Suppressor macrophage treated with lipopolysaccharide for 1 hour (primary cell): ENCODE data around the gene ANKRD29.
"Not testable (repeated sequence)": the region's sequence is repeated elsewhere in the genome, so short reads cannot be mapped to it uniquely, and the experiment has no call there.

Experiments
- DNase-seq, 3 donors: peaks; one replicate each; pipeline ENCODE4 v3.0.0-alpha.2; 2020 to 2022

Gene ANKRD29

GRCh38 chr18:23578891-23579653, 83.6 kb downstream of the ANKRD29 start:
- DNase-seq, result peak; percentile 63 to 94 (median 90)

GRCh38 chr18:23578067-23578701, 84.5 kb downstream of the ANKRD29 start:
- no peak for DNase-seq

- DNase-seq, result not testable (repeated sequence)
These were observed 85.2 kb downstream of the ANKRD29 start for GRCh38 chr18:23577521-23577920.

GRCh38 chr18:23575309-23575651, 87.4 kb downstream of the ANKRD29 start:
- no peak for DNase-seq

GRCh38 chr18:23574611-23575308, 88.0 kb downstream of the ANKRD29 start:
- DNase-seq, result no peak

DNA sequence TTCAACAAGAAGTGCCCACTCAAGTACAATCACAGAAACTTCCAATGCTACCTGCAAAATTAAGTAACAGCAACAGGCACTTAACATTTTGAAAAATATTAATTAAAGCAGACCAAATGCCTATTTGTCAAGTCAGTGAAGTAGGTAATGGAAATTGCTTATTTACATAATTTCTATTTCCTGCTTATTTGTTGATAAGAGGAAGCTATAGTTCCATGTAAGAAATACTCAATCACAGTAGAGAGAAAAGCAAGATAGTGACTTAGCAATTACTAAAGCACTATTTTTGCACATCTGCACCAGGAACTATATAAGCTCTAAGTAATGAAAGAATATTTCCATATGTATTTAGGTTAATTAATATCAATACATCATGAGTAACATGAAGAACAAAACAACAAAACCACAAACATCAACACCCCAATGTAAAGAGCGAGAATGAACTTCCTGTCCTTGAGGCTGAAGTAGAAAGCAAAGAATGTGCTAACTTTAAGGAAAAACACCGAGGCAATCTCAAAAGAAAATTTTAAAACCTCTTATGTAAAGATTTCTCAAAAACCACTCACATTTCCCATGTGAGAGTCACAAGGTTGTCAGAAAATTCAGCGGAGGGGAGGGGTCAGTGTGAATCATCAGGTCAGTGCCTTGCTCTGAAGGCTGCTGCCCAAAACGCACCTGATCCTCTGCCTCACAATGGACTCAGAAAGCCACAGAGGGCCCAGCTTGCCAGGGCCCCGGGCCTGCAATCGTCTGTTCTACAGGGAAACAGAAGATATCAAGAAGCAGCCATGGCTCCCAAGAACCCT, 88.9 kb downstream of the ANKRD29 start:
- peak; percentile 83 to 87 (median 86) for DNase-seq

GRCh38 chr18:23573020-23573419, 89.7 kb downstream of the ANKRD29 start:
- no peak for DNase-seq

DNA sequence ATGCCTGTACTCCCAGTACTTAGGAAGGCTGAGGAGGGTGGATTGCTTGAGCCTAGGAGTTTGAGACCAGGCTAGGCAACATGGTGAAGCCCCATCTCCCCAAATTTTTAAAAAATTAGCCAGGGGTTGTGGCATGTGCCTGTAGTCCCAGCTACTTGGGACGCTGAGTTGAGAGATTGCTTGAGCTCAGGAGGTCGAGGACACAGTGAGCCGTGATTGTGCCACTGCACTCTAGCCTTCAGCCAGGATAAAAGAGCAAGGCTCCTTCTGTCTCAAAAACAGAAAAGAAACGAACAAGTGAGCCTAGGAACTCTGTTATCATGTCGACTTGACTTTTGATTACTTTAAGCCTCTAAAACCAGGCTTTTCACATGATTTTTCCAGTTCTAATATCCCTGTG, 90.1 kb downstream of the ANKRD29 start:
- no peak for DNase-seq

- DNase-seq, result no peak
These were observed 90.7 kb downstream of the ANKRD29 start for GRCh38 chr18:23572012-23572411.

GRCh38 chr18:23570912-23571504, 91.7 kb downstream of the ANKRD29 start:
- no peak for DNase-seq

DNA sequence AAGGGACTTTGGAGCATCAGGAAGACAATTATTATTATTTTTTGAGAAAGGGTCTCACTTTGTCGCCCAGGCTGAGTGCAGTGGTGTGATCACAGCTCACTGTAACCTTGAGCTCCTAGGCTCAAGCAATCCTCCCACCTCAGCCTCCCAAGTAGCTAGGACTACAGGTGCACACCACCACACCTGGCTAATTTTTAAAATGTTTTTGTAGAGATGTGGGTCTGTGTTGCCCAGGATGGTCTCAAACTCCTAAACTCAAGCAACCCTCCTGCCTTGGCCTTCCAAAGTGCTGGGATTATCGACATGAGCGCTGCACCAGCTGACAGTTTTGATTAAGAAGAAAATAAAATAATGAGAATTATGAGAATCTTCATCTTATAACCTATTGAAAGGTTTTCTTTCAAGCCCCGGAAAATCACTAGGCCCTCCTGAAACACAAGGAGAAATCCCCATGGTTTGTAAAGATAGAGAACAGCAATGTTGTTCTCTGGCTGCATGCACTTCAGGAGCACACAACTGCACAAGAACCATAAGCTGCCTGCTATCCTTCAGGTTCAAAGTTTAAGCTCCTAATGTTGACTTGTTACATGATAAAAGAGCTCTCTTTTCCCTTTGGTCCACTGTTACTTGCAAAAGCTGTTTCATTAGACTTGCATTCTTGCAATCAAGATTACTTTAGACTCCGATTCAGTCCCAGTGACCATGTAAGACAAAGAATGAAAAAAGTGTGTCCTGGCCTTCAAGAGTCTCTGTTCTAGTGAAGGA, 93.2 kb downstream of the ANKRD29 start:
- DNase-seq, result no peak

- no peak for DNase-seq
These were observed 94.2 kb downstream of the ANKRD29 start for GRCh38 chr18:23568281-23569138.

- no peak for DNase-seq
These were observed 95.0 kb downstream of the ANKRD29 start for GRCh38 chr18:23567671-23568070.

DNA sequence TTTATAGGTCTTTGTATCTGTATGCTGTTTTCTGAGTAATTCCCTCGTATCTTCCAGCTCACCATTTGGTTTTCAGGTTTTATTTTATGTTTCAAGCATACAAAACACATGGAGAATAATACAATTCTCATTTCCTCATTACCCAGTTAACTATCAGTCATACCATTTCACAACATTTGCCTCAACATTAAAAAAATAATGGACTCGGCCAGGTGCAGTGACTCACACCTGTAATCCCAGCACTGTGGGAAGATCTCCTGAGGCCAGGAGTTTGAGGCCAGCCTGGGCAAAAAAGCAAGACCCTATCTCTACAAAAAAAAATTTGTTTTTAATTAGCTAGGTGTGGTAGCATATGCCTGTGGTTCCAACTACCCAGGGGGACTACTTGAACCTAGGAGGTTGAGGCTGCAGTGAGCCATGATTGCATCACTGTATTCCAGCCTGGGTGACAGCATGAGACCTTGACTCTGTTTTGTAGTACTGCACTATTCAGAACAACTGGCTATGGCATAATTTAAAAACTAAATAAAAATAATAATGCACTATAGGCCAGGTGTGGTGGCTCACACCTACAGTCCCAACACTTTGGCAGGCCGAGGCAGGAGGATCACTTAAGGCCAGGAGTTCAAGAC, 96.7 kb downstream of the ANKRD29 start:
- no peak for DNase-seq

DNA sequence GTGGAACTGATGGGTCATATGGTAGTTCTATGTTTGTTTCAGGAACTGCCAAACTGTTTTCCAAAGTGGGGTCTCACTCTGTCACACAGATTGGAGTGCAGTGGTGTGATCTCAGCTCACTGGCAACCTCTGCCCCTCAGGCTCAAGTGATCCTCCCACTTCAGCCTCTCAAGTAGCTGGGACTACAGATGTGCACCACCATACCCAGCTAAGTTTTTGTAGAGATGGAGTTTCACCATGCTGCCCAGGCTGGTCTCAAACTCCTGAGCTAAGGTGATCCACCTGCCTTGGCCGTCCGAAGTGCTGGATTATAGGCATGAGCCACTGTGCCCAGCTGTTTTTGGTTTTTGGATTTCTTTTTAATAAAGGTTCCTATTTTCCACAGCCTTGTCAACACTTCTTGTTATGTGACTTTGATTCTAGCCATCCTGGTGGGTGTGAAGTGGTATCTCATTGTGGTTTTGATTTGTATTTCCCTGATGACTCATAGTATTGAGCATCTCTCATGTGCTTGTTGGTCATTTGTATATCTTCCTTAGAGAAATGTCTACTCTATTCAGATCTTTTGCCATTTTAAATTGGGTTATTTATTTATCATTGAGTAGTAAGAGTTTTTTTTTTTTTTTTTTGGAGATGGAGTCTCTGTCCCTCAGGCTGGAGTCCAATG, 99.2 kb downstream of the ANKRD29 start:
- DNase-seq, result peak; percentile 66 to 90 (median 85)

- no peak for DNase-seq
These were observed 102.5 kb downstream of the ANKRD29 start for GRCh38 chr18:23560186-23560585.

- not testable (repeated sequence) for DNase-seq
These were observed 105.2 kb downstream of the ANKRD29 start for GRCh38 chr18:23557511-23557910.

GRCh38 chr18:23556145-23556780, 106.4 kb downstream of the ANKRD29 start:
- no peak for DNase-seq

- no peak for DNase-seq
These were observed 108.8 kb downstream of the ANKRD29 start for GRCh38 chr18:23553887-23554286.
